ENCODE data around the gene MARK3.

Gene MARK3

GRCh38 chr14:103517721-103518421 is 132.7 kb downstream of the MARK3 start:
- Histone ChIP-seq H3K9ac (ENCODE audit: low read length) (peak overlapping the region; percentile 47), H3K4me3 (ENCODE audit: low read length) (no peak overlapping the region), H3K9me3 (ENCODE audit: control insufficient read depth, low read length) (no peaks in the 10 kb centered on the region), H3K4me1 (ENCODE audit: control insufficient read depth, insufficient read depth, low read length) (peaks cover 47% of the 10 kb centered on the region), H3K36me3 (ENCODE audit: control insufficient read depth, insufficient read depth, low read length) (no peaks in the 10 kb centered on the region), H3K27me3 (ENCODE audit: control insufficient read depth, insufficient read depth, low read length) (peaks cover 4% of the 10 kb centered on the region)

- Histone ChIP-seq H3K4me3 (ENCODE audit: low read length) (no peak overlapping the region), H3K4me1 (ENCODE audit: control insufficient read depth, insufficient read depth, low read length) (peaks cover 43% of the 10 kb centered on the region), H3K36me3 (ENCODE audit: control insufficient read depth, insufficient read depth, low read length) (no peaks in the 10 kb centered on the region), H3K9me3 (ENCODE audit: control insufficient read depth, low read length) (no peaks in the 10 kb centered on the region), H3K27me3 (ENCODE audit: control insufficient read depth, insufficient read depth, low read length) (peaks cover 6% of the 10 kb centered on the region), H3K9ac (ENCODE audit: low read length) (peak overlapping the region; percentile 47)
These were observed 133.3 kb downstream of the MARK3 start for GRCh38 chr14:103518422-103519042.

GRCh38 chr14:103519043-103519836 is 134.0 kb downstream of the MARK3 start:
- peak overlapping the region; percentile 47 for H3K9ac ChIP-seq (ENCODE audit: low read length)
- no peaks in the 10 kb centered on the region for H3K9me3 ChIP-seq (ENCODE audit: control insufficient read depth, low read length)
- H3K27me3 ChIP-seq (ENCODE audit: control insufficient read depth, insufficient read depth, low read length) = peaks cover 6% of the 10 kb centered on the region
- no peaks in the 10 kb centered on the region for H3K36me3 ChIP-seq (ENCODE audit: control insufficient read depth, insufficient read depth, low read length)
- H3K4me1 ChIP-seq (ENCODE audit: control insufficient read depth, insufficient read depth, low read length) = peaks cover 38% of the 10 kb centered on the region
- no peak overlapping the region for H3K4me3 ChIP-seq (ENCODE audit: low read length)

GRCh38 chr14:103519837-103520212 is 134.6 kb downstream of the MARK3 start:
- H3K9ac ChIP-seq (ENCODE audit: low read length) = no peak overlapping the region
- peaks cover 6% of the 10 kb centered on the region for H3K27me3 ChIP-seq (ENCODE audit: control insufficient read depth, insufficient read depth, low read length)
- no peaks in the 10 kb centered on the region for H3K9me3 ChIP-seq (ENCODE audit: control insufficient read depth, low read length)
- no peak overlapping the region for H3K4me3 ChIP-seq (ENCODE audit: low read length)
- H3K36me3 ChIP-seq (ENCODE audit: control insufficient read depth, insufficient read depth, low read length) = no peaks in the 10 kb centered on the region
- H3K4me1 ChIP-seq (ENCODE audit: control insufficient read depth, insufficient read depth, low read length) = peaks cover 38% of the 10 kb centered on the region

GRCh38 chr14:103520269-103520656 is 135.0 kb downstream of the MARK3 start:
- H3K9ac ChIP-seq (ENCODE audit: low read length) = no peak overlapping the region
- H3K36me3 ChIP-seq (ENCODE audit: control insufficient read depth, insufficient read depth, low read length) = no peaks in the 10 kb centered on the region
- H3K4me3 ChIP-seq (ENCODE audit: low read length) = no peak overlapping the region

GRCh38 chr14:103520657-103521437 is 135.6 kb downstream of the MARK3 start:
- Histone ChIP-seq H3K4me1 (ENCODE audit: control insufficient read depth, insufficient read depth, low read length) (peaks cover 38% of the 10 kb centered on the region), H3K4me3 (ENCODE audit: low read length) (peak overlapping the region; percentile 8)

More at GRCh38 chr14:103520269-103520656, 135.0 kb downstream of the MARK3 start:
- Histone ChIP-seq H3K4me1 (ENCODE audit: control insufficient read depth, insufficient read depth, low read length) (peaks cover 38% of the 10 kb centered on the region), H3K27me3 (ENCODE audit: control insufficient read depth, insufficient read depth, low read length) (peaks cover 6% of the 10 kb centered on the region), H3K9me3 (ENCODE audit: control insufficient read depth, low read length) (no peaks in the 10 kb centered on the region)

GRCh38 chr14:103521438-103521950 is 136.3 kb downstream of the MARK3 start:
- Histone ChIP-seq H3K36me3 (ENCODE audit: control insufficient read depth, insufficient read depth, low read length) (no peaks in the 10 kb centered on the region), H3K9ac (ENCODE audit: low read length) (peak overlapping the region; percentile 37), H3K4me3 (ENCODE audit: low read length) (no peak overlapping the region), H3K4me1 (ENCODE audit: control insufficient read depth, insufficient read depth, low read length) (peaks cover 38% of the 10 kb centered on the region), H3K27me3 (ENCODE audit: control insufficient read depth, insufficient read depth, low read length) (peaks cover 6% of the 10 kb centered on the region), H3K9me3 (ENCODE audit: control insufficient read depth, low read length) (no peaks in the 10 kb centered on the region)

More at GRCh38 chr14:103520657-103521437, 135.6 kb downstream of the MARK3 start:
- Histone ChIP-seq H3K9ac (ENCODE audit: low read length) (peak overlapping the region; percentile 37), H3K36me3 (ENCODE audit: control insufficient read depth, insufficient read depth, low read length) (no peaks in the 10 kb centered on the region), H3K9me3 (ENCODE audit: control insufficient read depth, low read length) (no peaks in the 10 kb centered on the region), H3K27me3 (ENCODE audit: control insufficient read depth, insufficient read depth, low read length) (peaks cover 6% of the 10 kb centered on the region)

- Histone ChIP-seq H3K4me3 (ENCODE audit: low read length) (no peak overlapping the region), H3K9me3 (ENCODE audit: control insufficient read depth, low read length) (no peaks in the 10 kb centered on the region), H3K4me1 (ENCODE audit: control insufficient read depth, insufficient read depth, low read length) (peaks cover 38% of the 10 kb centered on the region), H3K9ac (ENCODE audit: low read length) (no peak overlapping the region), H3K27me3 (ENCODE audit: control insufficient read depth, insufficient read depth, low read length) (peaks cover 6% of the 10 kb centered on the region), H3K36me3 (ENCODE audit: control insufficient read depth, insufficient read depth, low read length) (no peaks in the 10 kb centered on the region)
These were observed 136.8 kb downstream of the MARK3 start for GRCh38 chr14:103521951-103522563.

- Histone ChIP-seq H3K36me3 (ENCODE audit: control insufficient read depth, insufficient read depth, low read length) (no peaks in the 10 kb centered on the region), H3K9me3 (ENCODE audit: control insufficient read depth, low read length) (no peaks in the 10 kb centered on the region), H3K4me1 (ENCODE audit: control insufficient read depth, insufficient read depth, low read length) (peaks cover 40% of the 10 kb centered on the region), H3K4me3 (ENCODE audit: low read length) (no peak within 1 kb of the TSS), H3K27me3 (ENCODE audit: control insufficient read depth, insufficient read depth, low read length) (peaks cover 6% of the 10 kb centered on the region), H3K9ac (ENCODE audit: low read length) (peak within 1 kb of the TSS; percentile 37)
These were observed 137.7 kb downstream of the MARK3 start, which contains the start of gene CKB for GRCh38 chr14:103522649-103523574. TSS of gene CKB (minus strand) at chr14:103522830. CDS start at chr14:103522493, 337 bp downstream.

- Histone ChIP-seq H3K9me3 (ENCODE audit: control insufficient read depth, low read length) (no peaks in the 10 kb centered on the region), H3K9ac (ENCODE audit: low read length) (no peak overlapping the region), H3K27me3 (ENCODE audit: control insufficient read depth, insufficient read depth, low read length) (peaks cover 6% of the 10 kb centered on the region), H3K4me3 (ENCODE audit: low read length) (no peak overlapping the region), H3K36me3 (ENCODE audit: control insufficient read depth, insufficient read depth, low read length) (no peaks in the 10 kb centered on the region), H3K4me1 (ENCODE audit: control insufficient read depth, insufficient read depth, low read length) (peaks cover 40% of the 10 kb centered on the region)
These were observed 138.3 kb downstream of the MARK3 start for GRCh38 chr14:103523575-103523954.
